Erythroblast (primary cell): Measurements from ENCODE around the gene EIPR1.

Experiments
- GATA1 ChIP-seq: IDR thresholded peaks from 2 replicates; pipeline ENCODE4 v1.6.1; 2011; ENCODE audit warnings: low read depth, mild to moderate bottlenecking, control low read depth, low read length, moderate library complexity
- POLR2A ChIP-seq: IDR thresholded peaks from 2 replicates; pipeline ENCODE4 v1.6.1; 2011; ENCODE audit warnings: mild to moderate bottlenecking, low read length

DNA sequence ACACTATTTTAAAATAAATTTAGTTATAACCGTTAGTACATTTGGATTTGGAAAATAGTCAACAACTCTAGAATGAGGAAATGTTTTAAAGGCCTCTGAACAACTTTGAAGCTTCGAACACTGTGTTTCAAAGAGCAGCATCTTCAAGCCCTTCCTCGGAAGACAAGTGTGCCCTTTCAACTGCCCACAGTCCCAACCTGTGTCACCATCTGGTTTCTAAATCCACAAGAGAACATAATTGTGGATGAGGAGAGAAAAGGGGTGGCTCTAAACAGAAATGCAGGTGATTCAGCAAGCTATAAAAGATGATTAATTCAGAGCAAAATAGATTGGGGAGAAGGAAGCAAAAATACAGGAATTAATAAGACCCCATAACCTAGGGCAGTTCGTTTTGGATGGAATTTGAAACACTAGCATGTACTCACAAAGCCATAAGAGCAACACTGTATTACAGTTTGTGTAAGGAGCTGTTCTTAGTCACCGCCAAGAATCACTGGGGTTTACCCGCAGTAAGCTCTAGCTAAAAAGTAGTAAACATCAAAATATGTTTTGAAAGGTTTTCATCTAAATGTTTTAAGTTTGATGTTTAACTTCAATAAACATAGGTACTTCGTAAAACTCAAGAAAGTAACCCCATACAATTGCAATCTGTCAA is 160.7 kb downstream of the EIPR1 start:
- TF ChIP-seq POLR2A: no peak
- no peak for TF ChIP-seq GATA1
